Chondrocyte (in vitro differentiated cells): ENCODE data around the gene ABHD12. TPM values are rescaled to one million over a fixed set of nuclear protein-coding genes. Genes with fewer than 3 reads are reported as not detected.

Experiments used
- DNase-seq: peaks from one replicate; pipeline ENCODE4 v3.0.0; 2021; ENCODE audit warnings: mixed read lengths, low spot score
- H3K27ac Mint-ChIP-seq: one replicate; pipeline ENCODE4 v1.8.0; 2021; ENCODE audit warnings: mild to moderate bottlenecking, moderate library complexity, mixed read lengths; ENCODE audit not compliant: unreplicated experiment
- H3K27me3 Mint-ChIP-seq: 2 replicates; pipeline ENCODE4 v1.8.0; 2021; ENCODE audit warnings: low read depth, mixed read lengths
- H3K36me3 Mint-ChIP-seq: 2 replicates; pipeline ENCODE4 v1.8.0; 2021; ENCODE audit warnings: low read depth, mixed read lengths
- H3K4me1 Mint-ChIP-seq: 2 replicates; pipeline ENCODE4 v1.8.0; 2021; ENCODE audit warnings: low read depth, mild to moderate bottlenecking, mixed read lengths
- H3K4me3 Mint-ChIP-seq: one replicate; pipeline ENCODE4 v1.8.0; 2021; ENCODE audit warnings: mild to moderate bottlenecking, moderate library complexity, mixed read lengths; ENCODE audit not compliant: unreplicated experiment
- H3K9me3 Mint-ChIP-seq: 2 replicates; pipeline ENCODE4 v1.8.0; 2021; ENCODE audit warnings: low read depth, mixed read lengths
- CTCF ChIP-seq: fragments of 200-600 bp; sonication (generic); IDR thresholded peaks from 2 replicates; pipeline ENCODE4 v1.5.0; 2021; ENCODE audit warnings: antibody characterized with exemption, mild to moderate bottlenecking, moderate library complexity
- total RNA-seq: library from RNA; stranded (reverse); gene quantifications from 3 replicates; pipeline ENCODE4 v1.2.1, GENCODE V29; 2021

ABHD12 gene
- total RNA-seq, 1 donor from 2014 or later = 49.4 TPM

GRCh38 chr20:25282034-25282781, 108.4 kb downstream of the ABHD12 start:
- H3K4me1 Mint-ChIP-seq = no peaks in the 10 kb centered on the region
- TF ChIP-seq CTCF = no peak
- DNase-seq = peak; percentile 92

GRCh38 chr20:25281541-25281991, 109.1 kb downstream of the ABHD12 start:
- Mint-ChIP-seq H3K36me3 (peaks cover 35% of the 10 kb centered on the region), H3K4me1 (no peaks in the 10 kb centered on the region), H3K27me3 (no peaks in the 10 kb centered on the region), H3K4me3 (no peak overlapping the region), H3K27ac (no peak overlapping the region), H3K9me3 (no peaks in the 10 kb centered on the region)
- peak; percentile 70 for DNase-seq
- no peak for TF ChIP-seq CTCF

More at GRCh38 chr20:25282034-25282781, 108.4 kb downstream of the ABHD12 start:
- Mint-ChIP-seq H3K27me3 (no peaks in the 10 kb centered on the region), H3K4me3 (no peak overlapping the region), H3K9me3 (no peaks in the 10 kb centered on the region), H3K27ac (no peak overlapping the region), H3K36me3 (peaks cover 35% of the 10 kb centered on the region)

GRCh38 chr20:25280574-25281535, 109.8 kb downstream of the ABHD12 start:
- H3K9me3 Mint-ChIP-seq = no peaks in the 10 kb centered on the region
- H3K4me3 Mint-ChIP-seq = no peak overlapping the region
- peaks cover 33% of the 10 kb centered on the region for H3K36me3 Mint-ChIP-seq
- no peak for TF ChIP-seq CTCF
- peak; percentile 81 for DNase-seq
- H3K27me3 Mint-ChIP-seq = no peaks in the 10 kb centered on the region
- H3K4me1 Mint-ChIP-seq = no peaks in the 10 kb centered on the region
- H3K27ac Mint-ChIP-seq = no peak overlapping the region

GRCh38 chr20:25280051-25280573, 110.5 kb downstream of the ABHD12 start:
- H3K27ac Mint-ChIP-seq = no peak overlapping the region
- peak; percentile 66 for DNase-seq
- H3K36me3 Mint-ChIP-seq = peaks cover 30% of the 10 kb centered on the region
- TF ChIP-seq CTCF = no peak
- H3K4me3 Mint-ChIP-seq = no peak overlapping the region
- no peaks in the 10 kb centered on the region for H3K4me1 Mint-ChIP-seq
- no peaks in the 10 kb centered on the region for H3K27me3 Mint-ChIP-seq
- no peaks in the 10 kb centered on the region for H3K9me3 Mint-ChIP-seq

GRCh38 chr20:25279403-25279802, 111.2 kb downstream of the ABHD12 start:
- H3K27me3 Mint-ChIP-seq = no peaks in the 10 kb centered on the region
- peaks cover 32% of the 10 kb centered on the region for H3K36me3 Mint-ChIP-seq
- no peaks in the 10 kb centered on the region for H3K4me1 Mint-ChIP-seq
- H3K4me3 Mint-ChIP-seq = no peak overlapping the region
- DNase-seq = no peak
- TF ChIP-seq CTCF = no peak
- H3K27ac Mint-ChIP-seq = no peak overlapping the region
- no peaks in the 10 kb centered on the region for H3K9me3 Mint-ChIP-seq
